ENCODE results near the gene PEMT.

DNA sequence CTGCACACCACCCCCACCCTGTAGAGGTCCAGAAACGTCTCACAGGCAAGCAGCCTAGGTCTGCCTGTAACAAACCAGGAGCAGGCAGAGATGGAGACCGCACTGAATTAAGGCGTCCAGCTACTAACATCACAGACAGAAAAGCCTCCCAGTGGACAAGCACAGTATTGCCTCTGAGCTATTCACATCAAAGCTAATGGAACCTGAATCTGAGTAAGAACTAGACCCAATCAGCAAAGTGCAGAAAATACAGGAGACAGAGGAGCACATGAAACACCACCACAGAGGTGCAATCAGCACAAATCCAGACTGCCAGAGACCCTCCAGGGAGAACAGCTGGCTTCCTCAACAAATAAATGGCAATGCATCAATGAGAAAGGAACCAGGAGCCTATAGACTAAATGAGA, 22.2 kb upstream of the PEMT start:
- TF ChIP-seq ZBTB26 (tag by site-specific recombination; optimal IDR thresholded peaks at IDR 0.05), result no peak
- TF ChIP-seq, protein P1, sequence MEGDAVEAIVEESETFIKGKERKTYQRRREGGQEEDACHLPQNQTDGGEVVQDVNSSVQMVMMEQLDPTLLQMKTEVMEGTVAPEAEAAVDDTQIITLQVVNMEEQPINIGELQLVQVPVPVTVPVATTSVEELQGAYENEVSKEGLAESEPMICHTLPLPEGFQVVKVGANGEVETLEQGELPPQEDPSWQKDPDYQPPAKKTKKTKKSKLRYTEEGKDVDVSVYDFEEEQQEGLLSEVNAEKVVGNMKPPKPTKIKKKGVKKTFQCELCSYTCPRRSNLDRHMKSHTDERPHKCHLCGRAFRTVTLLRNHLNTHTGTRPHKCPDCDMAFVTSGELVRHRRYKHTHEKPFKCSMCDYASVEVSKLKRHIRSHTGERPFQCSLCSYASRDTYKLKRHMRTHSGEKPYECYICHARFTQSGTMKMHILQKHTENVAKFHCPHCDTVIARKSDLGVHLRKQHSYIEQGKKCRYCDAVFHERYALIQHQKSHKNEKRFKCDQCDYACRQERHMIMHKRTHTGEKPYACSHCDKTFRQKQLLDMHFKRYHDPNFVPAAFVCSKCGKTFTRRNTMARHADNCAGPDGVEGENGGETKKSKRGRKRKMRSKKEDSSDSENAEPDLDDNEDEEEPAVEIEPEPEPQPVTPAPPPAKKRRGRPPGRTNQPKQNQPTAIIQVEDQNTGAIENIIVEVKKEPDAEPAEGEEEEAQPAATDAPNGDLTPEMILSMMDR (tag by site-specific recombination; IDR thresholded peaks at IDR 0.05), result peak; percentile 57
- TF ChIP-seq, protein P2, sequence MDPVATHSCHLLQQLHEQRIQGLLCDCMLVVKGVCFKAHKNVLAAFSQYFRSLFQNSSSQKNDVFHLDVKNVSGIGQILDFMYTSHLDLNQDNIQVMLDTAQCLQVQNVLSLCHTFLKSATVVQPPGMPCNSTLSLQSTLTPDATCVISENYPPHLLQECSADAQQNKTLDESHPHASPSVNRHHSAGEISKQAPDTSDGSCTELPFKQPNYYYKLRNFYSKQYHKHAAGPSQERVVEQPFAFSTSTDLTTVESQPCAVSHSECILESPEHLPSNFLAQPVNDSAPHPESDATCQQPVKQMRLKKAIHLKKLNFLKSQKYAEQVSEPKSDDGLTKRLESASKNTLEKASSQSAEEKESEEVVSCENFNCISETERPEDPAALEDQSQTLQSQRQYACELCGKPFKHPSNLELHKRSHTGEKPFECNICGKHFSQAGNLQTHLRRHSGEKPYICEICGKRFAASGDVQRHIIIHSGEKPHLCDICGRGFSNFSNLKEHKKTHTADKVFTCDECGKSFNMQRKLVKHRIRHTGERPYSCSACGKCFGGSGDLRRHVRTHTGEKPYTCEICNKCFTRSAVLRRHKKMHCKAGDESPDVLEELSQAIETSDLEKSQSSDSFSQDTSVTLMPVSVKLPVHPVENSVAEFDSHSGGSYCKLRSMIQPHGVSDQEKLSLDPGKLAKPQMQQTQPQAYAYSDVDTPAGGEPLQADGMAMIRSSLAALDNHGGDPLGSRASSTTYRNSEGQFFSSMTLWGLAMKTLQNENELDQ (tag by site-specific recombination; IDR thresholded peaks at IDR 0.05; ENCODE audit: low read depth), result no peak
- TF ChIP-seq ZNF239 (tag by site-specific recombination; IDR thresholded peaks at IDR 0.05), result no peak
- no peak for TF ChIP-seq SP2 (tag by site-specific recombination; IDR thresholded peaks at IDR 0.05)
- TF ChIP-seq ZNF777 (tag by site-specific recombination; IDR thresholded peaks at IDR 0.05; ENCODE audit: borderline replicate concordance), result no peak
- TF ChIP-seq ZNF449 (tag by site-specific recombination; IDR thresholded peaks at IDR 0.05), result no peak
- TF ChIP-seq ZNF48 (tag by site-specific recombination; IDR thresholded peaks at IDR 0.05), result no peak

All from HEK293 (cell line).